ENCODE results near the gene MOK. TPM values are rescaled to one million over a fixed set of nuclear protein-coding genes. Genes with fewer than 3 reads are reported as not detected.

Gene MOK
- total RNA-seq, 3 donors from 2014 or later (not counting 1 experiment from before 2014, with no cell fraction given), result 3.9 to 6.5 (median 4.7) TPM

DNA sequence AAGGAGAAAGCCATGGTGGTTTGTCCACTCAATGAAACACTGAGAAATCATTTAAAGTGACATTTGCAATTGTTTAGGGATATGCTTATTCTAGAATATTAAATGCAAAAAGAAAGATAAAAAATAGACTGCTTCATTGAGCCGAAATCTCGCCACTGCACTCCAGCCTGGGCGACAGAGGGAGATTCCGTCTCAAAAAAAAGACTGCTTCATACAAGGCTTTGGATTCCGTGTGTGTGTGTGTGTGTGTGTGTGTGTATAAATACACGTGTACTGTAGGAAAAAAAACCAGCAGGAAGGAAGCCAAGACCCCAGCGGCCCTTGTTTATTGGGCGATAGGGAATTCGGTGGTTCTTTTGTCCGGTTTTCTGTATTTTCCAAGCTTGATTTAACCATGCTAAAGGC is 11.4 kb upstream of the MOK start:
- Histone ChIP-seq H3K9me3 (ENCODE audit: control insufficient read depth, insufficient read depth, low read length) (no peaks in the 10 kb centered on the region), H3K4me3 (ENCODE audit: low read length) (peak overlapping the region; percentile 42), H3K4me1 (ENCODE audit: control insufficient read depth, insufficient read depth, low read length) (peaks cover 53% of the 10 kb centered on the region), H3K27ac (ENCODE audit: low read length) (peak overlapping the region; percentile 33), H3K36me3 (ENCODE audit: control insufficient read depth, insufficient read depth, low read length) (no peaks in the 10 kb centered on the region), H3K27me3 (ENCODE audit: control insufficient read depth, insufficient read depth, low read length) (no peaks in the 10 kb centered on the region)
- H3K27ac Mint-ChIP-seq, result peak overlapping the region; percentile 98 to 99
- WGBS (ENCODE audit: insufficient coverage), result 9% methylated on average over 10 of the region's 10 CpGs
- H3K4me1 Mint-ChIP-seq, result peaks cover 54 to 58% of the 10 kb centered on the region in 2 donors
- no peaks in the 10 kb centered on the region for H3K36me3 Mint-ChIP-seq
- peak overlapping the region; percentile 97 for H3K4me3 Mint-ChIP-seq
- H3K9me3 Mint-ChIP-seq, result no peaks in the 10 kb centered on the region
- no peaks in the 10 kb centered on the region for H3K27me3 Mint-ChIP-seq (ENCODE audit: low read depth in 2 of 2)
- ATAC-seq, result no peak
- DNase-seq, result peak in 1 of 2 donors; percentile 72
- TF ChIP-seq, protein P1, sequence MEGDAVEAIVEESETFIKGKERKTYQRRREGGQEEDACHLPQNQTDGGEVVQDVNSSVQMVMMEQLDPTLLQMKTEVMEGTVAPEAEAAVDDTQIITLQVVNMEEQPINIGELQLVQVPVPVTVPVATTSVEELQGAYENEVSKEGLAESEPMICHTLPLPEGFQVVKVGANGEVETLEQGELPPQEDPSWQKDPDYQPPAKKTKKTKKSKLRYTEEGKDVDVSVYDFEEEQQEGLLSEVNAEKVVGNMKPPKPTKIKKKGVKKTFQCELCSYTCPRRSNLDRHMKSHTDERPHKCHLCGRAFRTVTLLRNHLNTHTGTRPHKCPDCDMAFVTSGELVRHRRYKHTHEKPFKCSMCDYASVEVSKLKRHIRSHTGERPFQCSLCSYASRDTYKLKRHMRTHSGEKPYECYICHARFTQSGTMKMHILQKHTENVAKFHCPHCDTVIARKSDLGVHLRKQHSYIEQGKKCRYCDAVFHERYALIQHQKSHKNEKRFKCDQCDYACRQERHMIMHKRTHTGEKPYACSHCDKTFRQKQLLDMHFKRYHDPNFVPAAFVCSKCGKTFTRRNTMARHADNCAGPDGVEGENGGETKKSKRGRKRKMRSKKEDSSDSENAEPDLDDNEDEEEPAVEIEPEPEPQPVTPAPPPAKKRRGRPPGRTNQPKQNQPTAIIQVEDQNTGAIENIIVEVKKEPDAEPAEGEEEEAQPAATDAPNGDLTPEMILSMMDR (IDR thresholded peaks at IDR 0.05), result no peak
- intact Hi-C loops (cut with micrococcal nuclease), result loop anchor here (5.0 kb wide), 3 partner anchors 201 to 369 kb away; partner anchors contain the start of gene DYNC1H1

DNA sequence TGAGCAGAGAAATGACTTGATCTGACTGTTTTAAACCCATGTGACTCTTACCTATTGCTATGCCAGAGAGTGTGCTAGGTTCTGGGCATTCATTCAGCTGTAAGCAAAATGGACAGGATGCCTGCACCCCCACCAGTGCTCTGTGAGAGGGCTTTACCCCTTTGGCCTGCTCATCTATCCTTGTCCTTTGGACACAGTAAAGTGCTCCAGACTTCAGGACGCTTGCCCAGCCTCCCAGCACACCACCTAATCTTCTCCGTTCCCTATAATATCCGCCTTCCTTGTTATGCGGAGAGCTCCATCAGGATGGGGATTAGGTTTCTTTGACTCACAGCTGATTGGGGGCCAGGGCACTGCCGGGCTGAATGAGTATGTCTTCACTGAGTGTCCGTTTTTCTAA is 10.2 kb upstream of the MOK start:
- Mint-ChIP-seq H3K27ac (peak overlapping the region; percentile 85 to 86), H3K4me1 (peaks cover 45 to 52% of the 10 kb centered on the region in 2 donors), H3K4me3 (peak overlapping the region; percentile 97), H3K36me3 (no peaks in the 10 kb centered on the region), H3K27me3 (ENCODE audit: low read depth in 2 of 2) (no peaks in the 10 kb centered on the region), H3K9me3 (no peaks in the 10 kb centered on the region)
- no peak overlapping the region for H3K27ac ChIP-seq (ENCODE audit: low read length)
- H3K4me3 ChIP-seq (ENCODE audit: low read length), result no peak overlapping the region
- no peaks in the 10 kb centered on the region for H3K27me3 ChIP-seq (ENCODE audit: control insufficient read depth, insufficient read depth, low read length)
- WGBS (ENCODE audit: insufficient coverage), result 91% methylated on average over 6 of the region's 6 CpGs
- intact Hi-C loops (cut with micrococcal nuclease), result loop anchor here (2.0 to 5.0 kb wide), 4 partner anchors 176 to 368 kb away; partner anchors contain the start of genes DYNC1H1 and WDR20
- no peak for DNase-seq
- H3K4me1 ChIP-seq (ENCODE audit: control insufficient read depth, insufficient read depth, low read length), result peaks cover 47% of the 10 kb centered on the region
- TF ChIP-seq, protein P1 (IDR thresholded peaks at IDR 0.05), result no peak
- ATAC-seq, result no peak
- no peaks in the 10 kb centered on the region for H3K9me3 ChIP-seq (ENCODE audit: control insufficient read depth, insufficient read depth, low read length)
- H3K36me3 ChIP-seq (ENCODE audit: control insufficient read depth, insufficient read depth, low read length), result no peaks in the 10 kb centered on the region

DNA sequence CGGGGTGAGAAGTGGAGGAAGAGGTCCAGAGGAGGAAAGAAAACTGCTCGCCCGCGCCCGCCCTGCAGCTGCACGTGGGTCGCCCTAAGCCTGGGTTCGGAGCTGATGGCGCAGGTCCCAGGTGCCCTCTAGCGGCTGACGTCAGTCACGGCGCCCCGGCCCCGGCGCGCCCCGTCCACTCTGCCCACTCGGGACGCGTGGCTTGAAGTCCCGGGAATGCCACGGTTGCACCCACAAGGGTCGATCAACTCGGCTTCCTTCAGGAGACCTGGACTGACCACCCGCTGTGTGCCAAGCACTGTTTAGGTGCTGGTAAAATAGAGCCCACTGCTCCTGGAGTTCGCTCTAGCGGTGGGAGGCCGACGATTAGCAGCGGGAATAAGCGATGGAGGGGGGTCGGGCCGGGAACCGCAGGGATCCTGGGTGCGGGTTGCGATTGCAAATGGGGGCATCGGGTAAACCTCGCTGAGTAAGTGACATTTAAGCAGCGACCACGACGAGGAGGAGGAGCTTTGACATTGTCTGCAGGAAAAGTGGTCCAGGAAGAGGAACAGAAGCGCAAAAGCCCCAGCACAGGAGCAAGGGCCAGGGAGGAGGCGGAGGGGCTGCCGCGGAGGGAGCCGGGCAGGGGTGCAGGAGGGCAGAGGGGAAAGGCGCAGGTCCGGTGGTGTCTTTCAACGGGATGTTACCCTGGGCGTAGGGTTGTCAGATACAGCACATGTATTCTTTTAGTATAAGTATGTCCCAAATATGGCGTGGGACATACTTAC is 9.5 kb upstream of the MOK start:
- Mint-ChIP-seq H3K27ac (peak overlapping the region; percentile 85 to 86), H3K4me3 (peak overlapping the region; percentile 97), H3K4me1 (peaks cover 43 to 48% of the 10 kb centered on the region in 2 donors), H3K27me3 (ENCODE audit: low read depth in 2 of 2) (no peaks in the 10 kb centered on the region), H3K36me3 (no peaks in the 10 kb centered on the region), H3K9me3 (no peaks in the 10 kb centered on the region)
- Histone ChIP-seq H3K4me1 (ENCODE audit: control insufficient read depth, insufficient read depth, low read length) (peaks cover 46% of the 10 kb centered on the region), H3K27me3 (ENCODE audit: control insufficient read depth, insufficient read depth, low read length) (no peaks in the 10 kb centered on the region), H3K36me3 (ENCODE audit: control insufficient read depth, insufficient read depth, low read length) (no peaks in the 10 kb centered on the region), H3K9me3 (ENCODE audit: control insufficient read depth, insufficient read depth, low read length) (no peaks in the 10 kb centered on the region), H3K27ac (ENCODE audit: low read length) (peak overlapping the region; percentile 4), H3K4me3 (ENCODE audit: low read length) (peak overlapping the region; percentile 53)
- 4% methylated on average over 51 of the region's 52 CpGs for WGBS (ENCODE audit: insufficient coverage)
- intact Hi-C loops (cut with micrococcal nuclease), result loop anchor here (1.0 to 5.0 kb wide), 5 partner anchors 79 to 367 kb away; partner anchors contain the start of genes DYNC1H1 and WDR20
- TF ChIP-seq, protein P1 (IDR thresholded peaks at IDR 0.05), result peak; percentile 98
- peak; percentile 78 to 90 for DNase-seq
- ATAC-seq, result peak; percentile 78 to 85 (median 79)

All from natural killer cell (primary cell).